Pancreas (tissue), 10 donors: Measurements from ENCODE around the gene LEUTX. TPM values are rescaled to one million over a fixed set of nuclear protein-coding genes. Genes with fewer than 3 reads are reported as not detected.

Experiments used
- ATAC-seq, 4 donors: fragments of 200-7000 bp; cut with Tn5 transposase; one replicate each; pipeline versions ENCODE4 v1.8.0 to v1.9.1; 2020; ENCODE audit warnings: mild to moderate bottlenecking in 4 of 4, moderate library complexity in 4 of 4
- DNase-seq, 6 donors: peaks; one replicate each; pipeline ENCODE4 v3.0.0-alpha.2; 2020
- FAIRE-seq: peaks from 2 replicates; lab custom pipeline; 2012; peaks lifted over from hg19 to GRCh38; lab: Jason Lieb, UNC
- H3K27ac ChIP-seq, 4 donors: fragments of 200-600 bp; sonication (generic); 1 replicate in 3 of 4; 2 replicates in 1 of 4; pipeline versions ENCODE4 v1.5.0 to v1.8.0; 2020
- H3K27me3 ChIP-seq, 4 donors: fragments of 200-600 bp; one replicate each; pipeline ENCODE4 v1.8.0; 2021
- H3K36me3 ChIP-seq, 3 donors: fragments of 200-600 bp; sonication (generic) in 1 of 3; one replicate each; pipeline versions ENCODE4 v1.5.0 to v1.8.0; 2020 to 2021
- H3K4me1 ChIP-seq, 3 donors: fragments of 200-600 bp; one replicate each; pipeline ENCODE4 v1.8.0; 2021
- H3K4me3 ChIP-seq, 4 donors: fragments of 200-600 bp; sonication (generic) in 2 of 4; one replicate each; pipeline versions ENCODE4 v1.5.0 to v1.8.0; 2020 to 2021
- H3K9me3 ChIP-seq, 4 donors: fragments of 200-600 bp; one replicate each; pipeline ENCODE4 v1.8.0; 2021
- CTCF ChIP-seq, 4 donors: fragments of 200-600 bp; sonication (generic) in 3 of 4; IDR thresholded peaks; one replicate each; pipeline versions ENCODE4 v1.5.0 to v1.8.0; 2021; ENCODE audit warnings: antibody characterized with exemption in 4 of 4
- WGBS, 2 donors: extraction: QIAGEN DNeasy Blood & Tissue Kit; methylation state at CpG; one replicate each; pipeline ENCODE4 v1.1.7; 2013; 5-methylcytosine and 5-hydroxymethylcytosine counted together
- intact Hi-C, 3 donors: fragments of 100-400 bp; cut with DNase I; formaldehyde crosslinking; loops; one replicate each; pipeline versions ENCODE4 v1.11.1 to v1.14.2; 2022
- polyA plus RNA-seq, 2 donors: library from polyadenylated mRNA; stranded (reverse); fragments of 200-250 nt; gene quantifications; one replicate each; pipeline ENCODE4 v1.2.3, GENCODE V29; 2013
- total RNA-seq, 6 donors: library from RNA; stranded (reverse); fragmentation: NEBNext Ultra II Directional in 4 of 6; extraction: Animal tissue kit (Norgen Biotek cat#: 25700) in 4 of 6; gene quantifications; one replicate each; pipeline versions ENCODE4 v1.2.1 to v1.2.4, GENCODE V29; 2021 to 2023
- donor health status: healthy with polysubstance abuse.
- donor health status: DM: no; HTN: no; CAD: no; lungs with moderate emphysema.
- donor health status: DM: no; HTN: no; CAD: no.
- donor health status: control.
- donor health status: control.
- donor health status: Bipolar disorder and iron deficiency.
- donor health status: DM: yes; HTN: yes; CAD: no.
- donor health status: DM: no; HTN: no; CAD: no.
- donor health status: DM: no; HTN: no; CAD: no.
- donor health status: DM: yes; HTN: yes; CAD: no.

The LEUTX gene
- total and polyA plus RNA-seq, 8 donors, result not detected

- peak; percentile 96 for FAIRE-seq
- WGBS, 2 donors, result 3 to 4% methylated on average over 46 to 47 of the region's 47 CpGs
- Histone ChIP-seq H3K27ac (peak overlapping the region in 3 of 4 donors; percentile 27 to 59 (median 55)), H3K9me3 (no peaks in the 10 kb centered on the region), H3K27me3 (no peaks in the 10 kb centered on the region), H3K36me3 (peaks cover 0 to 17% (median 7%) of the 10 kb centered on the region in 3 donors), H3K4me3 (peak overlapping the region; percentile 35 to 79 (median 64)), H3K4me1 (peaks cover 0 to 8% (median 5%) of the 10 kb centered on the region in 3 donors)
- intact Hi-C loops, result no loop called here
- DNase-seq, result peak; percentile 84 to 93 (median 90)
- peak; percentile 95 to 97 (median 96) for ATAC-seq
- TF ChIP-seq CTCF (IDR thresholded peaks at IDR 0.05), result no peak
Measured at GRCh38 chr19:39824143-39825092, 45.8 kb downstream of the LEUTX start.

DNA sequence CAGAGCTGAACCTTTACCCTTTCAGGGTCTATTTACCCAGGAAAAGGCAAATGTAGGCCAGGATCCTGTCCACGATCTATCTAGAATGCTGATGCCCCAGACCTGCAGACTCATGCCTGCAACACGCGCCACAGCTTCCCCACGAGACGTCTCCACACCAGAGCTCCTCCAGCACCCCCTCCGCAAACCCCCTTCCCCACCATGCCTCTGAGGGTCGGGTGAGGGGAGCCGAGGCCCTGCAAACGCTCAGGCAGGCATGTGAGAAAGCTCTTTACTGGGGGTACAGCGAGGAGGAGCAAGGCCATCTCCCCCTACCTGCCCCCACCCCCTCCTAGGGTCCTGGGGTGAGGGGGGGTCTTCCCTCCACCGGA is 46.4 kb downstream of the LEUTX start:
- Histone ChIP-seq H3K4me1 (peaks cover 0 to 8% (median 5%) of the 10 kb centered on the region in 3 donors), H3K4me3 (peak overlapping the region in 2 of 4 donors; percentile 54 to 73), H3K9me3 (no peaks in the 10 kb centered on the region), H3K36me3 (peaks cover 0 to 23% (median 12%) of the 10 kb centered on the region in 3 donors), H3K27ac (peak overlapping the region in 3 of 4 donors; percentile 27 to 55 (median 32)), H3K27me3 (no peaks in the 10 kb centered on the region)
- WGBS, 2 donors, result 67 to 81% methylated on average over 11 of the region's 11 CpGs
- ATAC-seq (no peak), DNase-seq (peak in 3 of 6 donors; percentile 40 to 70 (median 48)), FAIRE-seq (no peak)
- TF ChIP-seq CTCF (IDR thresholded peaks at IDR 0.05), result no peak
- intact Hi-C loops, result no loop called here

GRCh38 chr19:39825531-39826076 is 47.0 kb downstream of the LEUTX start:
- ATAC-seq (no peak), DNase-seq (peak in 2 of 6 donors; percentile 55 to 82), FAIRE-seq (no peak)
- Histone ChIP-seq H3K36me3 (peaks cover 0 to 29% (median 15%) of the 10 kb centered on the region in 3 donors), H3K9me3 (no peaks in the 10 kb centered on the region), H3K4me3 (no peak overlapping the region), H3K27me3 (no peaks in the 10 kb centered on the region), H3K27ac (no peak overlapping the region), H3K4me1 (peaks cover 0 to 8% (median 5%) of the 10 kb centered on the region in 3 donors)
- no peak for TF ChIP-seq CTCF (IDR thresholded peaks at IDR 0.05)
- intact Hi-C loops, result no loop called here
- 90 to 93% methylated on average over 12 to 17 of the region's 17 CpGs for WGBS, 2 donors

GRCh38 chr19:39826311-39826945 is 47.8 kb downstream of the LEUTX start:
- H3K4me1 ChIP-seq, result peaks cover 0 to 8% (median 5%) of the 10 kb centered on the region in 3 donors
- no peak for TF ChIP-seq CTCF (IDR thresholded peaks at IDR 0.05)
- H3K9me3 ChIP-seq, result no peaks in the 10 kb centered on the region
- 93 to 95% methylated on average over 27 to 35 of the region's 35 CpGs for WGBS, 2 donors
- no peaks in the 10 kb centered on the region for H3K27me3 ChIP-seq
- DNase-seq, result peak in 1 of 6 donors; percentile 72
- no peak overlapping the region for H3K27ac ChIP-seq
- peaks cover 0 to 32% (median 15%) of the 10 kb centered on the region in 3 donors for H3K36me3 ChIP-seq
- H3K4me3 ChIP-seq, result no peak overlapping the region
- no peak for ATAC-seq
- intact Hi-C loops, result no loop called here
- no peak for FAIRE-seq
